Measurements from ENCODE around the gene ELL. TPM values are rescaled to one million over a fixed set of nuclear protein-coding genes. Genes with fewer than 3 reads are reported as not detected.
A peak's percentile ranks its signal among the peaks of the same experiment; 100 is the strongest.

ELL gene
- total RNA-seq, 1 donor from 2014 or later: 25.3 TPM

- no peaks in the 10 kb centered on the region for H3K27me3 ChIP-seq
- peaks cover 56% of the 10 kb centered on the region for H3K4me1 ChIP-seq
- H3K4me3 ChIP-seq: peak within 1 kb of the TSS; percentile 66
- H3K27ac ChIP-seq: peak within 1 kb of the TSS; percentile 78
- peak in 1 of 2 donors; percentile 55 for TF ChIP-seq POLR2AphosphoS5 (IDR thresholded peaks at IDR 0.05; ENCODE audit: insufficient read depth in 1 of 2, low read depth in 1 of 2)
- TF ChIP-seq CTCF (IDR thresholded peaks at IDR 0.05): no peak
- TF ChIP-seq POLR2A (IDR thresholded peaks at IDR 0.05): peak in 1 of 2 donors; percentile 7
- no peak for DNase-seq (ENCODE audit: extremely low spot score in 2 of 2)
- no peaks in the 10 kb centered on the region for H3K9me3 ChIP-seq
- intact Hi-C loops (cut with DNase I): no loop called here
- H3K36me3 ChIP-seq: no peaks in the 10 kb centered on the region
These were observed 84.2 kb downstream of the ELL start, which contains the start of gene ISYNA1 for GRCh38 chr19:18437491-18438330. ISYNA1 (minus strand) TSS chr19:18438133; CDS start chr19:18437979, 154 bp downstream.

GRCh38 chr19:18436671-18437490 is 85.0 kb downstream of the ELL start:
- H3K27ac ChIP-seq: peak overlapping the region; percentile 78
- H3K4me3 ChIP-seq: peak overlapping the region; percentile 66
- no peaks in the 10 kb centered on the region for H3K36me3 ChIP-seq
- H3K27me3 ChIP-seq: no peaks in the 10 kb centered on the region
- no peak for DNase-seq (ENCODE audit: extremely low spot score in 2 of 2)
- H3K9me3 ChIP-seq: no peaks in the 10 kb centered on the region
- no peak for TF ChIP-seq POLR2A (IDR thresholded peaks at IDR 0.05)
- TF ChIP-seq POLR2AphosphoS5 (IDR thresholded peaks at IDR 0.05; ENCODE audit: insufficient read depth in 1 of 2, low read depth in 1 of 2): peak in 1 of 2 donors; percentile 42
- intact Hi-C loops (cut with DNase I): no loop called here
- H3K4me1 ChIP-seq: peaks cover 62% of the 10 kb centered on the region

DNA sequence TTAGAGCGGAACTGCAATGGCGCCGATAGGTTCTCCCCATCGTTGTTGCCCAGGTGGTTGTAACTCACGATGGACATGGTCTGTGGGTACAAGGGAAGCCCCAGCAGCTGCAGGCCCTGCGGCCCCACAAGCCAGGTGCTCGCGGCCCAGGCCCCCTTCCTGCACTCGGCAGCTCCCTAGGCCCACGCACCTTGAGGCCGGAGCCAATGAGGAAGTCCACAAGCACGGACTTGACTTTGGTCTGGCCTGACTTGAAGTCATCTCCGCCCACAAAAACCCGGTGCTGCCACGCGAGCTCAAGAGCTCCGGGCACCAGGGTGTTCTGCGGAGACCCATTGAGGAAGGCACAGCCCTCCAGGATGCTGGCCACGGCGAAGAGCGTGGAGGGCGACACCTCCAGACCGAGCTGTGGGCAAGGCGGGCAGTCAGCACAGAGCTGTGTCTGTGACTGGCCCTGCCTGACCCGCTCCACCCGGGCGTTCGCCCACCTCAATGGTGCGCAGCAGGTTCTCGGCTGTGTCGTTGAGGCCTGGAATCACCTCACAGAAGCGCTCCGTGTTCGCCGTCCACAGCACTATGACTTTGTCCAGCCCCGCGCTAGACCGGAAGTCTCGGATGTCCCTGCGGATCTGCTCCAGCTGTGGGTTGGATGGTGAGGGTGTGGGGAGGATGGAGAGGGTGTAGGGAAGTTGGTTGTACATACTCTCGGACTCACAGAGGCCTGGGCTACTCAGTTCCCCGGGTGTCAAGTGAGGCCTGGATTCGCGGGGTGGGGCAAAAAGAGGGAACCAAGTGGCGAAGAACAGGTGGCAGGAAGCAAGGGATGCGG is 85.8 kb downstream of the ELL start:
- Histone ChIP-seq H3K27ac (peak overlapping the region; percentile 78), H3K4me3 (peak overlapping the region in 1 of 2 donors; percentile 66), H3K9me3 (no peaks in the 10 kb centered on the region), H3K4me1 (peaks cover 62% of the 10 kb centered on the region), H3K27me3 (no peaks in the 10 kb centered on the region), H3K36me3 (no peaks in the 10 kb centered on the region)
- TF ChIP-seq CTCF (IDR thresholded peaks at IDR 0.05): no peak
- TF ChIP-seq POLR2A (IDR thresholded peaks at IDR 0.05): no peak
- no peak for TF ChIP-seq POLR2AphosphoS5 (IDR thresholded peaks at IDR 0.05; ENCODE audit: insufficient read depth in 1 of 2, low read depth in 1 of 2)
- DNase-seq (ENCODE audit: extremely low spot score in 2 of 2): no peak
- intact Hi-C loops (cut with DNase I): no loop called here

DNA sequence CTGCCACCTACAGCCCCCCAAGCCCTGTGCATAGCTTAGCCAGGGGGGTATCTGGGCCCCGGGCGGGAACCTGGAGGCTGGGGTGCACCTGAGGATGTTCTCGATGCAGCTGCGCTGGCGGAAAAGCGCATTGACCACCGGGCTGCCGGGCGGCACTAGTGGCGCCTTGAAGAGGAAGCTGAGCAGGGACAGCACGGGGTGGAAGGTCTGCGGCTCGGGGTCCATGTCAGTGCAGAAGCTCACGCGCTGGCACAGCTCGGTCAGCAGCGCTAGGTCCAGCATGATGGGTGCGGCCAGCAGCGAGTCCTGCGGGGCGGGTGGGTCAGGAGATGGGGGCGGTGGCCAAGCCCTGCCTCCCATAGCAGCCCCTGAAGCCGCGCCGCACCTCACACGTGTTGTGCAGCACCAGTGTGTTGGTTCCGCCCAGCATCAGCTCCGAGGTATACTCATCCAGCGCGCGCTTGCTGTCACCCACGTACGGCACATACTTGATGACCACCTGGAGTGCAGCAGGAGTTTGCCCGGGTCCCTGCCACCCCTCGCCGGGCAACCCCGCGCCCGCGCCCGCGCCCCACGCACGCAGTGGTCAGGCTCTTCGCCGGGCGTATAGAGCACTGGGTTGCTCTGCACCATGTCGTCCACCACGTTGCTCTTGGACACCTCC is 86.6 kb downstream of the ELL start:
- Histone ChIP-seq H3K27me3 (no peaks in the 10 kb centered on the region), H3K27ac (no peak overlapping the region), H3K36me3 (no peaks in the 10 kb centered on the region), H3K4me1 (peaks cover 66% of the 10 kb centered on the region), H3K4me3 (no peak overlapping the region), H3K9me3 (no peaks in the 10 kb centered on the region)
- no peak for DNase-seq (ENCODE audit: extremely low spot score in 2 of 2)
- TF ChIP-seq CTCF (IDR thresholded peaks at IDR 0.05): no peak
- intact Hi-C loops (cut with DNase I): no loop called here
